ENCODE measurements around the gene OTOP1. TPM values are rescaled to one million over a fixed set of nuclear protein-coding genes. Genes with fewer than 3 reads are reported as not detected.

The OTOP1 gene
- total and polyA plus RNA-seq, 8 donors = not detected

DNA sequence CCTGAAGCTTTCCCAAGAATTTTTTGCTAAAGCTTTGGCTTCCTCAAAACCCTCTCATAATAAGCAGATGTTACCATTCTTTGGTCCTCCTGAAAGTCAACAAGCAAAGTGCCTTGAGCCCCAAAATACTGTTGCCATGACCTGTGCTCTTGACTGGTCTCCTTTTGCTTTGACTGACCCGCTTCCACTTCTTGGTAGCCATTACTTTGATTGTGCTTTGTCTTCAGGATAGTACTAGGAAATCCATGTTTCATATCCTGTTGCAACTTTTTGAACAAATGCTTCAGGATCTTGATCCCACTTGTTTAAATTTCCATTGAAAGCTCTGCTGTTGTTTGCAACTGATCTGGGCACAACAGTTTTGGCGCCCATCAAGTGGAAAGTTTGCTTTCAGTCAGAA, 6.9 kb upstream of the OTOP1 start:
- H3K9me3 ChIP-seq = no peaks in the 10 kb centered on the region
- ATAC-seq (no peak), DNase-seq (no peak), FAIRE-seq (no peak)
- no peaks in the 10 kb centered on the region for H3K27me3 ChIP-seq
- H3K4me3 ChIP-seq = no peak overlapping the region
- TF ChIP-seq, protein P1, sequence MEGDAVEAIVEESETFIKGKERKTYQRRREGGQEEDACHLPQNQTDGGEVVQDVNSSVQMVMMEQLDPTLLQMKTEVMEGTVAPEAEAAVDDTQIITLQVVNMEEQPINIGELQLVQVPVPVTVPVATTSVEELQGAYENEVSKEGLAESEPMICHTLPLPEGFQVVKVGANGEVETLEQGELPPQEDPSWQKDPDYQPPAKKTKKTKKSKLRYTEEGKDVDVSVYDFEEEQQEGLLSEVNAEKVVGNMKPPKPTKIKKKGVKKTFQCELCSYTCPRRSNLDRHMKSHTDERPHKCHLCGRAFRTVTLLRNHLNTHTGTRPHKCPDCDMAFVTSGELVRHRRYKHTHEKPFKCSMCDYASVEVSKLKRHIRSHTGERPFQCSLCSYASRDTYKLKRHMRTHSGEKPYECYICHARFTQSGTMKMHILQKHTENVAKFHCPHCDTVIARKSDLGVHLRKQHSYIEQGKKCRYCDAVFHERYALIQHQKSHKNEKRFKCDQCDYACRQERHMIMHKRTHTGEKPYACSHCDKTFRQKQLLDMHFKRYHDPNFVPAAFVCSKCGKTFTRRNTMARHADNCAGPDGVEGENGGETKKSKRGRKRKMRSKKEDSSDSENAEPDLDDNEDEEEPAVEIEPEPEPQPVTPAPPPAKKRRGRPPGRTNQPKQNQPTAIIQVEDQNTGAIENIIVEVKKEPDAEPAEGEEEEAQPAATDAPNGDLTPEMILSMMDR (IDR thresholded peaks at IDR 0.05) = no peak
- H3K27ac ChIP-seq = no peak overlapping the region
- 93 to 98% methylated on average over 2 of the region's 2 CpGs for WGBS, 2 donors
- intact Hi-C loops (cut with DNase I) = no loop called here
- H3K4me1 ChIP-seq = no peaks in the 10 kb centered on the region
- peaks cover 0 to 11% (median 3%) of the 10 kb centered on the region in 3 donors for H3K36me3 ChIP-seq

DNA sequence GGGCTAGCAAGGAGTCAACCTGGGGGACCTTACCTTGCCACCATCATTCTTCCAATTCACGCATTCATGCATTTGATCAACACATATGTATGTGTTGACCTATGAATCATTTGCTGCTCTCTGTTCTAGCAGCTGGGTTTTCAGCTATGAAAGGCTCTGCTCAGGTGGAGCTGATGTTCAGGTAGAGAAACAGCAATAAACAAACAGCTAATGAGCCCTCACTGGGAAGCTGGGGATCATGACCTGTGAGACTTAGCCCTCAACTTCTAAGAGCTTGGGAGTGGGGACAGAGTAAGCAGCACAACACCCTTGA, 1.6 kb upstream of the OTOP1 start:
- Histone ChIP-seq H3K9me3 (no peaks in the 10 kb centered on the region), H3K36me3 (no peaks in the 10 kb centered on the region), H3K27ac (no peak overlapping the region), H3K4me1 (no peaks in the 10 kb centered on the region), H3K27me3 (no peaks in the 10 kb centered on the region), H3K4me3 (no peak overlapping the region)
- intact Hi-C loops (cut with DNase I) = no loop called here
- ATAC-seq = no peak
- no peak for DNase-seq
- WGBS, 2 donors = 54 to 74% methylated on average over 1 of the region's 1 CpG
- TF ChIP-seq, protein P1 (IDR thresholded peaks at IDR 0.05) = no peak
- FAIRE-seq = no peak

DNA sequence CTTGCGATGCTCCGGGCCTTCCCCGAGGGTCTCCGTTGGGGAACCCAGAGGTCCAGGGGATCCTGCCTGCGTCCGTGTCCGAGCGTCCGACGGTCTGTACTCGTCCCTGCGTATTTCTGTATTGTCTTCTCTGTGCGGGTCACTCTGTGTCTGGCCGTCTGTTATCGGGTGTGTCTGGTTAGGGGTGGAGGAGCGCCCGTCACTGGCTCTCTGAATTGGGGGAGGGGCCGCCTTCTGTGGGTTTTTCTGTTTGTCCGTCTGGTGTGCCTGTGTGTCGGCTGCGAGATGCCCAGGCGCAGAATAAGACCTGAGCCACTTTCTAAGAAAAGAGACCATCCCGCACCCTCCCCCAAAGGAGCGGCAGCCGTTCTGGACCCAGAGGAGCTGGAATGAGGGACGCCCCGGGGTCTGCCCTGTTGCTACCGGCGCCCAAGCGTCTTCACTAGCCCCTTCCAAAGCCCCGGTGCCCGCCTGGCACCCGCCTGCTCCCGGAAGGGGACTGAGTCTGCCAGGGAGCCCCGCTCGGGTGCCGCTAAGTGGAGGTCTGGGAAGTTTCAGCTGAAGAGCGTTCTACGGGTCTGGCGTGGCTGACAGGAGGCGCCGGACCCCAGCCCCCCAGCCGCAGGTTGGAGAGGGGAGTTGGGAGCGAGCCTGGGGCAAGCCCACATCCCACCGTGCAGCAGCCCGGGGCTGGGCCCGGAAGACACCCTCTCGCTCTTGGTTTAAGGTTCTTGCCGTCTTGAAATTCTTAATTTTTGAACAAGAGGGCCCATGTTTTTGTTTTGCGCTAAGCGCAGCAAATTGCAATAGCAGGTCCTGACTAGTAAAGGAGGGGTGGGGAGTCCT, 1.0 kb upstream of the OTOP1 start:
- TF ChIP-seq, protein P1 (IDR thresholded peaks at IDR 0.05) = no peak
- ATAC-seq = no peak
- H3K4me3 ChIP-seq = no peak overlapping the region
- DNase-seq = peak in 1 of 6 donors; percentile 42
- FAIRE-seq = no peak
- intact Hi-C loops (cut with DNase I) = no loop called here
- no peaks in the 10 kb centered on the region for H3K36me3 ChIP-seq
- 7 to 8% methylated on average over 43 to 51 of the region's 51 CpGs for WGBS, 2 donors
- no peaks in the 10 kb centered on the region for H3K9me3 ChIP-seq
- no peak overlapping the region for H3K27ac ChIP-seq
- H3K27me3 ChIP-seq = no peaks in the 10 kb centered on the region
- no peaks in the 10 kb centered on the region for H3K4me1 ChIP-seq

GRCh38 chr4:4225915-4226605, 669 bp downstream of the OTOP1 start:
- TF ChIP-seq, protein P1 (IDR thresholded peaks at IDR 0.05) = no peak
- ATAC-seq (no peak), FAIRE-seq (no peak), DNase-seq (no peak)
- no peaks in the 10 kb centered on the region for H3K36me3 ChIP-seq
- WGBS, 2 donors = 12 to 13% methylated on average over 41 of the region's 41 CpGs
- H3K4me3 ChIP-seq = no peak overlapping the region
- no peak overlapping the region for H3K27ac ChIP-seq
- H3K27me3 ChIP-seq = no peaks in the 10 kb centered on the region
- intact Hi-C loops (cut with DNase I) = no loop called here
- H3K9me3 ChIP-seq = no peaks in the 10 kb centered on the region
- H3K4me1 ChIP-seq = no peaks in the 10 kb centered on the region

DNA sequence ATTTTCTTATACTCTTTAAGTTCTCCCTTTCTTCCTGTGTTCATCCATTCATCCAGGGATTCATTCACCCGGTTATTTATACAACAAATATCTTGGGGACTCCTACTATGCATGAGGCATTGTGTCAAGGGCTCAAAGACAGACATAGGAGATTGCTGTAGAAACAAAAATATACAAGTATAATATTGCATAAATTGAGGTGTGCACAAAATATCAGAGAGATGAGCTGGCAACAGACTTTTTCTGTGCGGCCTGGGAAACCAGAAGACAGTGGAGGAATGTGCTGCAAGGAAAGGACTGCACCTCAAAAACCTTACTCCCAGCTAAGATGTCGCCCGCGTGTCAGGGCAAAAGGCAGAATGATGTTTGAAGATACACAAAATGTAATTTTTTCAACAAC, 9.6 kb downstream of the OTOP1 start:
- FAIRE-seq (no peak), DNase-seq (no peak), ATAC-seq (no peak)
- Histone ChIP-seq H3K4me3 (no peak overlapping the region), H3K4me1 (no peaks in the 10 kb centered on the region), H3K9me3 (no peaks in the 10 kb centered on the region), H3K36me3 (no peaks in the 10 kb centered on the region), H3K27ac (no peak overlapping the region), H3K27me3 (no peaks in the 10 kb centered on the region)
- 63 to 66% methylated on average over 5 of the region's 5 CpGs for WGBS, 2 donors
- intact Hi-C loops (cut with DNase I) = no loop called here
- TF ChIP-seq, protein P1 (IDR thresholded peaks at IDR 0.05) = no peak

All from pancreas (tissue), 10 donors.